MCF 10A (cell line): ENCODE data around the gene RBFOX1. TPM values are rescaled to one million over a fixed set of nuclear protein-coding genes. Genes with fewer than 3 reads are reported as not detected.

Experiments used
- BruUV-seq: library from RNA; stranded (reverse); fragments of 400-500 nt; replicated peaks from 2 replicates; lab custom pipeline; 2021; lab: Mats Ljungman, UMichigan
- CTCF ChIA-PET: fragments of 300-600 bp; sonication (Branson Sonifier 250); formaldehyde crosslinking; extraction: SDS; loops from one replicate; lab custom pipeline; 2021; ENCODE audit warnings: antibody characterized with exemption, inconsistent platforms; lab: Yijun Ruan, JAX
- POLR2A ChIA-PET: fragments of 300-600, 350-650 bp; sonication (Branson Sonifier 250); formaldehyde crosslinking; extraction: SDS; loops from one replicate; lab custom pipeline; 2020; ENCODE audit warnings: antibody characterized with exemption, inconsistent platforms; lab: Yijun Ruan, JAX
- DNase-seq: peaks from one replicate; pipeline ENCODE4 v3.0.0-alpha.2; 2018; ENCODE audit not compliant: unreplicated experiment
- H3K27ac Mint-ChIP-seq: one replicate; pipeline ENCODE4 v1.8.0; 2022; ENCODE audit warnings: mild to moderate bottlenecking, low read depth, mixed read lengths; ENCODE audit not compliant: unreplicated experiment
- H3K27me3 Mint-ChIP-seq: one replicate; pipeline ENCODE4 v1.8.0; 2022; ENCODE audit warnings: mixed read lengths; ENCODE audit not compliant: insufficient read depth, unreplicated experiment
- H3K36me3 Mint-ChIP-seq: one replicate; pipeline ENCODE4 v1.8.0; 2022; ENCODE audit warnings: mild to moderate bottlenecking, moderate library complexity, mixed read lengths; ENCODE audit not compliant: insufficient read depth, unreplicated experiment
- H3K4me1 Mint-ChIP-seq: one replicate; pipeline ENCODE4 v1.8.0; 2022; ENCODE audit warnings: mixed read lengths; ENCODE audit not compliant: insufficient read depth, unreplicated experiment
- H3K4me3 Mint-ChIP-seq: one replicate; pipeline ENCODE4 v1.8.0; 2022; ENCODE audit warnings: mild to moderate bottlenecking, moderate library complexity, mixed read lengths; ENCODE audit not compliant: unreplicated experiment
- H3K9me3 Mint-ChIP-seq: one replicate; pipeline ENCODE4 v1.8.0; 2022; ENCODE audit warnings: mixed read lengths; ENCODE audit not compliant: unreplicated experiment
- CTCF ChIP-seq: fragments of 200-600 bp; IDR thresholded peaks from one replicate; pipeline ENCODE4 v1.8.0; 2022; ENCODE audit warnings: antibody characterized with exemption, mild to moderate bottlenecking; ENCODE audit not compliant: unreplicated experiment
- intact Hi-C: fragments of 100-400 bp; cut with micrococcal nuclease; formaldehyde crosslinking; loops from 2 replicates; pipeline ENCODE4 v1.14.1; 2022
- total RNA-seq: library from RNA; stranded (reverse); gene quantifications from 2 replicates; pipeline ENCODE4 v1.2.3, GENCODE V29; 2022

Gene RBFOX1
- total RNA-seq, 1 experiment from 2014 or later = not detected

GRCh38 chr16:7404217-7404616, 71.6 kb downstream of the RBFOX1 start:
- no peak overlapping the region for H3K27ac Mint-ChIP-seq
- no TSS peak for BruUV-seq
- no peak overlapping the region for H3K4me3 Mint-ChIP-seq
- H3K36me3 Mint-ChIP-seq = no peaks in the 10 kb centered on the region
- H3K4me1 Mint-ChIP-seq = no peaks in the 10 kb centered on the region
- DNase-seq = no peak
- ChIA-PET CTCF (no interaction called here), POLR2A (no interaction called here)
- H3K27me3 Mint-ChIP-seq = no peaks in the 10 kb centered on the region
- TF ChIP-seq CTCF = no peak
- intact Hi-C loops = no loop called here
- peaks cover 33% of the 10 kb centered on the region for H3K9me3 Mint-ChIP-seq

GRCh38 chr16:7405166-7405565, 72.5 kb downstream of the RBFOX1 start:
- DNase-seq = no peak
- Mint-ChIP-seq H3K36me3 (no peaks in the 10 kb centered on the region), H3K27me3 (no peaks in the 10 kb centered on the region), H3K4me1 (no peaks in the 10 kb centered on the region), H3K4me3 (no peak overlapping the region), H3K9me3 (peaks cover 33% of the 10 kb centered on the region), H3K27ac (no peak overlapping the region)
- ChIA-PET POLR2A (no interaction called here), CTCF (no interaction called here)
- no peak for TF ChIP-seq CTCF
- BruUV-seq = no TSS peak
- intact Hi-C loops = no loop called here

GRCh38 chr16:7408700-7409365, 76.2 kb downstream of the RBFOX1 start:
- BruUV-seq = no TSS peak
- Mint-ChIP-seq H3K36me3 (no peaks in the 10 kb centered on the region), H3K27me3 (no peaks in the 10 kb centered on the region), H3K9me3 (peaks cover 31% of the 10 kb centered on the region), H3K4me1 (no peaks in the 10 kb centered on the region), H3K4me3 (no peak overlapping the region), H3K27ac (no peak overlapping the region)
- no peak for TF ChIP-seq CTCF
- CTCF ChIA-PET = interaction anchor here (0.7 kb wide), 1 partner anchor 18 kb away, joined by 3 read pairs; no protein-coding TSS in a partner anchor
- intact Hi-C loops = no loop called here
- POLR2A ChIA-PET = no interaction called here
- DNase-seq = no peak

GRCh38 chr16:7419441-7419840, 86.8 kb downstream of the RBFOX1 start:
- no peak for TF ChIP-seq CTCF
- Mint-ChIP-seq H3K4me3 (no peak overlapping the region), H3K27me3 (no peaks in the 10 kb centered on the region), H3K4me1 (no peaks in the 10 kb centered on the region), H3K27ac (no peak overlapping the region), H3K36me3 (no peaks in the 10 kb centered on the region), H3K9me3 (peaks cover 55% of the 10 kb centered on the region)
- intact Hi-C loops = no loop called here
- ChIA-PET CTCF (no interaction called here), POLR2A (no interaction called here)
- BruUV-seq = no TSS peak
- DNase-seq = no peak
